Ishikawa (cell line): ENCODE results near the gene PFAS.

ENCODE experiments used
- CEBPB ChIP-seq: IDR thresholded peaks from 2 replicates; pipeline ENCODE4 v1.6.1; 2012
- CREB1 ChIP-seq: IDR thresholded peaks from 2 replicates; pipeline ENCODE4 v1.6.1; 2012; ENCODE audit warnings: low read depth
- NFIC ChIP-seq: IDR thresholded peaks from 2 replicates; pipeline ENCODE4 v1.6.1; 2012
- RAD21 ChIP-seq: IDR thresholded peaks from 2 replicates; pipeline ENCODE4 v1.6.1; 2012; ENCODE audit warnings: low read depth
- REST ChIP-seq: IDR thresholded peaks from 2 replicates; pipeline ENCODE4 v1.6.1; 2012; ENCODE audit warnings: low read depth, mild to moderate bottlenecking
- TCF12 ChIP-seq: IDR thresholded peaks from 2 replicates; pipeline ENCODE4 v1.6.1; 2012; ENCODE audit warnings: low read depth

GRCh38 chr17:8289103-8289397 is 40.0 kb downstream of the PFAS start:
- no peak for TF ChIP-seq NFIC
- no peak for TF ChIP-seq TCF12
- no peak for TF ChIP-seq REST
- TF ChIP-seq RAD21: no peak
- TF ChIP-seq CEBPB: no peak
- no peak for TF ChIP-seq CREB1
